RWPE1 (cell line): ENCODE data around the gene MEIOB.

Experiments used
- CTCF ChIA-PET: fragments of 350-600 bp; sonication (Branson Sonifier 250); formaldehyde crosslinking; extraction: SDS; loops from one replicate; lab custom pipeline; 2021; lab: Yijun Ruan, JAX
- POLR2A ChIA-PET: fragments of 400-600 bp; formaldehyde crosslinking; extraction: SDS; loops from one replicate; lab custom pipeline; 2020; ENCODE audit warnings: antibody characterized with exemption; ENCODE audit not compliant: low non-redundant PET; lab: Yijun Ruan, JAX
- DNase-seq: peaks from one replicate; pipeline ENCODE4 v3.0.0; 2012; ENCODE audit warnings: low spot score
- H3K27ac ChIP-seq: fragments of 450-650 bp; 2 replicates; pipeline ENCODE4 v1.5.1; 2017
- TF ChIP-seq, protein P1 (sequence below): fragments of 450-650 bp; conservative IDR thresholded peaks from 2 replicates; pipeline ENCODE4 v1.5.1; 2017; ENCODE audit warnings: low read depth, mild to moderate bottlenecking

MEIOB gene

DNA sequence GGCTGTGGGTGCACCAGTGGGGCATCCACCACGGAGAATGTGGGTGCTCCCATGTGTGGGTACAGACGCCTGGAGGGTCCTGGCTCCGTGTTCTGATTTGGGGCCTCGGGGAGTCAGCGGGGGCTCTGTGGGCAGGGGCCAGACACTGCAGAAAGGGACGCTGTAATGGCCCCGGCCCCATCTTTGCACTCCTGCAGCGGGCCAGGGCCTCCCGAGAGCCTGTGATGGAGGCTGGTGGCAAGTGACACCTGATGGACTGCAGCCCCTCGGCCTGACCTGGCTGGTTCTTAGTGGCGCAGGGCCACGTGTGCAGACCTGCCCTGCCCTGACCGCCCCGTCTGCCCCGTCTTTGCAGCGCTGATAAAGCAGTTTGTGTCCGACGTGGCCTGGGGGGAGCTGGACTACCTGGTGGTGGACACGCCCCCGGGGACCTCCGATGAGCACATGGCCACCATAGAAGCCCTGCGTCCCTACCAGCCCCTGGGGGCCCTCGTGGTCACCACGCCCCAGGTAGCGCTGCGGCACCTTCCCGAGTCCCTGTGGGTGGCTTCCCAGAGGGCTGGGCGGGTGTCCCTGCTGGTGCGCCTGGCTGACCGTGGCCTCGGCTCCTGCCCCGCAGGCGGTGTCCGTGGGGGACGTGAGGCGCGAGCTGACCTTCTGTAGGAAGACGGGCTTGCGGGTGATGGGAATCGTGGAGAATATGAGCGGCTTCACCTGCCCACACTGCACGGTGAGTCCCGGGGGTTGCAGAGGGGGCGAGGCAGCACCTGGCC is 84.5 kb downstream of the MEIOB start:
- no peak for DNase-seq
- POLR2A ChIA-PET: no interaction called here
- TF ChIP-seq, protein P1, sequence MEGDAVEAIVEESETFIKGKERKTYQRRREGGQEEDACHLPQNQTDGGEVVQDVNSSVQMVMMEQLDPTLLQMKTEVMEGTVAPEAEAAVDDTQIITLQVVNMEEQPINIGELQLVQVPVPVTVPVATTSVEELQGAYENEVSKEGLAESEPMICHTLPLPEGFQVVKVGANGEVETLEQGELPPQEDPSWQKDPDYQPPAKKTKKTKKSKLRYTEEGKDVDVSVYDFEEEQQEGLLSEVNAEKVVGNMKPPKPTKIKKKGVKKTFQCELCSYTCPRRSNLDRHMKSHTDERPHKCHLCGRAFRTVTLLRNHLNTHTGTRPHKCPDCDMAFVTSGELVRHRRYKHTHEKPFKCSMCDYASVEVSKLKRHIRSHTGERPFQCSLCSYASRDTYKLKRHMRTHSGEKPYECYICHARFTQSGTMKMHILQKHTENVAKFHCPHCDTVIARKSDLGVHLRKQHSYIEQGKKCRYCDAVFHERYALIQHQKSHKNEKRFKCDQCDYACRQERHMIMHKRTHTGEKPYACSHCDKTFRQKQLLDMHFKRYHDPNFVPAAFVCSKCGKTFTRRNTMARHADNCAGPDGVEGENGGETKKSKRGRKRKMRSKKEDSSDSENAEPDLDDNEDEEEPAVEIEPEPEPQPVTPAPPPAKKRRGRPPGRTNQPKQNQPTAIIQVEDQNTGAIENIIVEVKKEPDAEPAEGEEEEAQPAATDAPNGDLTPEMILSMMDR: no peak
- H3K27ac ChIP-seq: peak overlapping the region; percentile 60; the same call in 1 of the 2 replicates
- CTCF ChIA-PET: no interaction called here

DNA sequence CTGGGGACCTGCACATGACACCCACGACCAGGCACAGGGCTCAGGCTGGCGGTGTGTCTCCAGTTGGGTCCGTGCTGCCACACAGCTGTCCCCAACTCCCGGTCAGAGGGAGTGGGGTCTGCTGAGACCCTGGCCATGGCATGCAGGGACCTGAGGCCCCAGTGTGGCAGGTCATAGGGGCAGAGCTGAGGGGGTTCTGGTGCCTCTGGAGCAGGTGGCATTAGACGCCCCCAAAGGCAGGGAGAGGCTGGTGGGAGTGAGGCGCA is 85.0 kb downstream of the MEIOB start:
- no peak for DNase-seq
- CTCF ChIA-PET: interaction anchor here (0.6 kb wide), 1 partner anchor 96 kb away, joined by 3 read pairs; no protein-coding TSS in a partner anchor
- no peak overlapping the region for H3K27ac ChIP-seq
- POLR2A ChIA-PET: no interaction called here
- TF ChIP-seq, protein P1: no peak

DNA sequence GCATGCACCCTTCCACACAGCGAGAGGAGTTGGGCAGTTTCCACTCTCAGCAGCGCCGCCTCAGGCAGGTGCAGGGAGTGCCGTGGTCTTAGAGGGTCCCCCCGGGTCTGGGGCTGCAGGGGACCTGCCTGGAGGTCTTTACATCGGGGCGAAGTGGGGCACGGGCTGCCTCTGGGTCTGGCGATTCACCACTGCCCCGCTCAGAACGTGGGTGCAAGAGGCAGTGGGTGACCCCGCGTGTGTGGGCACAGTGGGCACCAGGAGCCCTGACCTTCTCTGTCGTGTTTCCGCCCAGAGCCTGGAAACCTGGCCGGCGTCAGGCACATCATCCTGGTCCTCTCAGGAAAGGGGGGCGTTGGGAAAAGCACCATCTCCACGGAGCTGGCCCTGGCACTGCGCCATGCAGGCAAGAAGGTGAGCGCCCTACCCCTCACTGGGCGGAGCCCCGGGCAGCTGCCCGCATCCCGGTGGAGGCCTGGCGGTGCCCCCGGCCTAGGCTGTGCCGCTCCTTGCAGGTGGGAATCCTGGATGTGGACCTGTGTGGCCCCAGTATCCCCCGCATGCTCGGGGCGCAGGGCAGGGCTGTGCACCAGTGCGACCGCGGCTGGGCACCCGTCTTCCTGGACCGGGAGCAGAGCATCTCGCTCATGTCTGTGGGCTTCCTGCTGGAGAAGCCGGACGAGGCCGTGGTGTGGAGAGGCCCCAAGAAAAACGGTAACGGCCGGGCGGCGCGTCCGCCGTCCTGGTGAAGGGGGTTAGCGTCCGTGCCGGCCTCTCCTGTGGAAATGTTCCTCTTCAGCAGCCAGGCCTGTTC is 85.5 kb downstream of the MEIOB start:
- no peak for DNase-seq
- POLR2A ChIA-PET: no interaction called here
- CTCF ChIA-PET: interaction anchor here (0.6 kb wide), 1 partner anchor 95 kb away, joined by 3 read pairs; no protein-coding TSS in a partner anchor

DNA sequence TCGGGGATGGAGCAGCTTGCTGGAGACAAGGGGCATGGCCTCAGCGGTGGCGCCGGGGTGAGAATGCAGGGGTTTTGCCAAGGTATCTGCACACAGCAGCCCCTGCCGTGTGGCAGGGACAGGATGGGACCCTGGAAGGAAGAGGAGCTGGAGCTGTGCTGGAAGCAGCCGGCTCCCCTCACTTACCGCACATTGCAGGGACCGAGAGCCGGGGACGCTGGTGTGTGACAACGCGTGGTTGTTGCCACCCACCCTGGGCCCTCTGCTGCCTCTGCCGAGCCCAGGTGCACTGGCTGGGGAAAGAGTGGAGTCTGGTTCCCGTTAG is 86.2 kb downstream of the MEIOB start:
- ChIA-PET CTCF (no interaction called here), POLR2A (no interaction called here)
- TF ChIP-seq, protein P1: no peak
- peak overlapping the region; percentile 92 for H3K27ac ChIP-seq
- DNase-seq: no peak

More for the DNA sequence above, 85.5 kb downstream of the MEIOB start:
- no peak overlapping the region for H3K27ac ChIP-seq
- TF ChIP-seq, protein P1: no peak

DNA sequence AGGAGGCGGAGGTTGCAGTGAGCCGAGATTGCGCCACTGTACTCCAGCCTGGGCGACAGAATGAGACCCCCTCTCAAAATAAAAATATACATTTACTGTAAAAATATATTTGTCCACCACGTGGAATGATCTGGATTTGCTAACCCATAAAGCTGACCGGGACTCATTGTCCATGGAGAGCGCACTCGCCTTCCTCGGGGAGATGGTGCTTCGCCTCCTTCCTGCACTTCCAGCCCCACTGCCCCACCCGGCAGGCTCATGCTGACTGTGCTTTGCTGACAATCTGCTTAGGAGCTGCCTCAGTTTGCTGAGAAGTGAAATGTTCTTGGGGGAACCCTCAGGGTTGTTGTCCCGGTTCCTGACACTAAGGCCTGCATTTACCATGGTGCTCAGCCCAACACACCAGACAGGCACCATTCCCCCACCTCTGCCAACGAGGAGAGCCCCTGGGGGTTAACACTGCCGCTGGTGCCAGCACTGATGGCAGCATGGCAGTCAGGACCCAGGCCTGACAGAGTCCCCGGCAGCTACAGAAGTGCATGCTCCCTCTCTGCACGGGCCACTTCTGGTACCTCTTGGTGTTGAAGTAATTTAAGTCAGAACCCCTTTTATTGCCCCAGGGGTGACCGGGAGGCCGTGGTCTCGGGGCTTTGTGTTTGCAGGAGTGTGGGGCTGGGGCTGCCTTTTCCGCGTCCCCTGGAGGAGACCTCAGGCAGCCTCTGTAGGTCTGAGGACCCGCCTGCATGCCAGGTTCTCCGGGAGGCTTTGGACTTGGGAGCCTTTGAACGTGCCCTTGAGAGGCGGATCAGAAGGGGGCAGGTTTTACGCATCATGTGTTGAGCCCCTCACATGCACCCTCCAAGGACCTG is 86.8 kb downstream of the MEIOB start:
- no peak for DNase-seq
- POLR2A ChIA-PET: interaction anchor here (0.6 to 1.1 kb wide), 2 partner anchors 11 to 14 kb away, joined by 4 to 5 read pairs; no protein-coding TSS in a partner anchor

More for the DNA sequence above, 86.8 kb downstream of the MEIOB start:
- CTCF ChIA-PET: no interaction called here
- peak overlapping the region; percentile 92 for H3K27ac ChIP-seq
- TF ChIP-seq, protein P1: no peak
